ENCODE results near the gene NPY5R. TPM values are rescaled to one million over a fixed set of nuclear protein-coding genes. Genes with fewer than 3 reads are reported as not detected.

Gene NPY5R
- not detected for total RNA-seq

- peaks cover 16 to 44% of the 10 kb centered on the region in 2 donors for H3K27me3 Mint-ChIP-seq
These were observed at the start of gene NPY5R for GRCh38 chr4:163343604-163344146. TSS of gene NPY5R (plus strand) at chr4:163343892. CDS start at chr4:163350274, 6,382 bp downstream.

DNA sequence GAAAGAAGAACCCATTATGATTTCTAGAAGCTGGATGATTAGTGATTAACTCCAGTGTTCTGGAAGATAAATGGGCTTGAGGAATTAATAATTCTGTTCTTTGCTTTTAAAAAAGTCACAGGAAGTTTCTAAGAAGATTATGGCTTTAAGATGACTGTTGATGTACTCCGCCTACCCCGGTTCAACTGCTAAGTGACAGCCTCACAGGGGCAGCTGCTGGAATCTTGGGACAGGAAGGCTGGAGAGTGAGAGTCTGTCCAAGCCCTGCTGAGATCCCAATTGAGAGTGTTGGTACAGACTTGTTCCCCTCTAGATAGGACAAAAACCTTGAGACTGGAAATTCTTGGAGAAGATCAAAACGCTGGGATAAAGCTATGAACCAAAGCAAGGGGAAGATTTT, 48.6 kb upstream of the NPY5R start:
- Mint-ChIP-seq H3K4me3 (no peak overlapping the region), H3K27ac (no peak overlapping the region), H3K4me1 (ENCODE audit: low read depth in 2 of 2) (no peaks in the 10 kb centered on the region), H3K9me3 (no peaks in the 10 kb centered on the region), H3K36me3 (no peaks in the 10 kb centered on the region), H3K27me3 (no peaks in the 10 kb centered on the region)
- no peak for DNase-seq (ENCODE audit: low spot score)
- ATAC-seq = no peak

More at GRCh38 chr4:163343604-163344146, at the start of gene NPY5R:
- ATAC-seq (peak in 1 of 2 donors; percentile 27), DNase-seq (ENCODE audit: low spot score) (no peak)
- Mint-ChIP-seq H3K4me3 (no peak within 1 kb of the TSS), H3K27ac (no peak within 1 kb of the TSS), H3K4me1 (ENCODE audit: low read depth in 2 of 2) (no peaks in the 10 kb centered on the region), H3K36me3 (no peaks in the 10 kb centered on the region), H3K9me3 (peaks cover 2% of the 10 kb centered on the region)

GRCh38 chr4:163300445-163300844, 43.2 kb upstream of the NPY5R start:
- Mint-ChIP-seq H3K27me3 (no peaks in the 10 kb centered on the region), H3K27ac (no peak overlapping the region), H3K36me3 (no peaks in the 10 kb centered on the region), H3K4me1 (ENCODE audit: low read depth in 2 of 2) (no peaks in the 10 kb centered on the region), H3K4me3 (no peak overlapping the region), H3K9me3 (no peaks in the 10 kb centered on the region)
- no peak for DNase-seq (ENCODE audit: low spot score)
- ATAC-seq = no peak

DNA sequence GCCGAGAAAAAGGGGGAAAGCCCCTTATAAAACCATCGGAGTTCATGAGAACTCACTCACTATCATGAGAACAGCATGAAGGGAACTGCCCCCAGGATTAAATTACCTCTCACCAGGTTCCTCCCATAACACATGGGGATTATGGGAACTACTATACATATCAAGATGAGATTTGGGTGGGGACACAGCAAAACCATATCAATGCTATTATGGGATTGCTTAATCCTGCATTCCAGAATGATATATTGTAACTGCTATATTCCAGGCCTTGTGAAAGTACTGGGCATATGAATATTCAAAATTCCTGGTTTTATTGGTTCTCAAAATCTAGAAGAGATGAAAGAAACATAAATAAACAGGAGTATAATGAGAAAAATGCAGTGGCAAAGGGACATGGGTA, 40.6 kb upstream of the NPY5R start:
- DNase-seq (ENCODE audit: low spot score) (no peak), ATAC-seq (no peak)
- Mint-ChIP-seq H3K27ac (no peak overlapping the region), H3K4me3 (no peak overlapping the region), H3K9me3 (no peaks in the 10 kb centered on the region), H3K4me1 (ENCODE audit: low read depth in 2 of 2) (no peaks in the 10 kb centered on the region), H3K27me3 (no peaks in the 10 kb centered on the region), H3K36me3 (no peaks in the 10 kb centered on the region)

GRCh38 chr4:163309466-163309865, 34.2 kb upstream of the NPY5R start:
- Mint-ChIP-seq H3K4me1 (ENCODE audit: low read depth in 2 of 2) (no peaks in the 10 kb centered on the region), H3K27ac (no peak overlapping the region), H3K27me3 (no peaks in the 10 kb centered on the region), H3K36me3 (no peaks in the 10 kb centered on the region), H3K4me3 (no peak overlapping the region), H3K9me3 (no peaks in the 10 kb centered on the region)
- DNase-seq (ENCODE audit: low spot score) = no peak
- no peak for ATAC-seq

DNA sequence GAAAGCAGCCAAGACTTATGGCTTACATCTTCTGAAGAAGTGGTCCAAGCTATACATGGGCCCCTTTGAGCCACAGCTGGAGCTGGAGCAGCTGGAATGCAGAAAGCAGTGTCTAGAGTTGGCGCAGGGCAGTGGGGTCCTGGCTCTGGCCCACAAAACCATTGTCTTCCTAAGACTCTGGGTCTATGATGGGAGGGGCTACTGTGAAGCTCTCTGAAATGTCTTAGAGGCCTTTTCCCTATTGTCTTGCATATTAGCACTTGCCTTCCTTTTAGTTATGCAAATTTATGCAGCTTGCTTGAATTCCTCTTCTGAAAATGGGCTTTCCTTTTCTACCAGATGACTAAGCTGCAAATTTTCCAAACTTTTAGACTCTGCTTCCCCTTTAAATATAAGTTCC, 26.6 kb upstream of the NPY5R start:
- no peak overlapping the region for H3K27ac Mint-ChIP-seq
- peaks cover 7% of the 10 kb centered on the region for H3K36me3 Mint-ChIP-seq
- DNase-seq (ENCODE audit: low spot score) (no peak), ATAC-seq (no peak)
- peaks cover 18% of the 10 kb centered on the region for H3K9me3 Mint-ChIP-seq
- H3K4me1 Mint-ChIP-seq (ENCODE audit: low read depth in 2 of 2) = no peaks in the 10 kb centered on the region
- no peak overlapping the region for H3K4me3 Mint-ChIP-seq
- no peaks in the 10 kb centered on the region for H3K27me3 Mint-ChIP-seq

GRCh38 chr4:163330916-163331628, 12.6 kb upstream of the NPY5R start:
- Mint-ChIP-seq H3K9me3 (no peaks in the 10 kb centered on the region), H3K27me3 (peaks cover 36 to 38% of the 10 kb centered on the region in 2 donors), H3K4me3 (no peak overlapping the region), H3K36me3 (peaks cover 5% of the 10 kb centered on the region), H3K4me1 (ENCODE audit: low read depth in 2 of 2) (peaks cover 0 to 8% of the 10 kb centered on the region in 2 donors), H3K27ac (no peak overlapping the region)
- no peak for ATAC-seq
- no peak for DNase-seq (ENCODE audit: low spot score)

- DNase-seq (ENCODE audit: low spot score) = no peak
- Mint-ChIP-seq H3K4me1 (ENCODE audit: low read depth in 2 of 2) (peaks cover 0 to 8% of the 10 kb centered on the region in 2 donors), H3K4me3 (no peak overlapping the region), H3K36me3 (peaks cover 5% of the 10 kb centered on the region), H3K27ac (no peak overlapping the region), H3K27me3 (peaks cover 36 to 38% of the 10 kb centered on the region in 2 donors), H3K9me3 (no peaks in the 10 kb centered on the region)
- ATAC-seq = peak in 1 of 2 donors; percentile 45
These were observed 11.9 kb upstream of the NPY5R start for GRCh38 chr4:163331629-163332376.

DNA sequence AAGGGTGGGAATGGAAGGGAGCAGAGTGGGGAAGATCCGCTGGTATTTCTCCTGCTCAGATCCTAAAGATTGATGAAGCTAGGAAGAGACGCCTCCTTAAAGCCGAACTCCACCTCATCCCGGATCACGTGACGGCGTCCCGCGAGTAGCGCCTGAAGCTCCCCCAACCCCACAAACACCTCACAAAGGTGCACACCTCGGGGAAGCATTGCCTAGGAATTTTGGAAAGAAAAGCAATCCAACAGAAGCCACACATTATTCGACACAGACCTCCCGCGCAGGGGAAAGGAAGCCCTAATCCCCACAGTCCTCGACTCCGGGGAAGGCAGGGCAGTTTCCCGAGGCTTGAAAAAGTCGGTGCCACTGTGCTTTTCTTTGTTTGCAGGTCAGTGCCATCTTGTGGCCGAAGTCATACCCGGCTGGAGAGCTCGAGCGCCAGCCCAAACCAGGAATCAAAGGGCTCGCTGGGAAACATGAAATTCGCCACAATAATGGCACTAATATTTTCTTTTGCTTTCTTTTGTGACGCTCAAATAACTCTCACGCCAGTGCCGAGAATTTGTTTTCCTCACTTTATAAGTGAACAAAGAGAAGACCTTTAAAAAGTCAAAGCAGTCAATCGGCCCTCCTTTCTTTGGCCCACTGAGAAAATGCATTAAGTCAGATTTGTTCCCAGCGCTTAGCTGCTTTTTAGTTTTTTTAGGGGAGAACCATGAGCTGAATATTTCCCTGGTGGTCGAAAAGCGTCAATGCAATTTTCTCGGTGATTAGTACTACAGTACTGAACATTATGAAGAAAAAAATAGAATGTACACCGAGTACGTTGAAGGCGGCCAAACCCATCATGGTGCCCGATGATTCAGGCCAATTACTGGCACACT, 10.9 kb upstream of the NPY5R start, which contains the start of gene NPY1R:
Gene NPY1R, minus strand, starts transcription at position 71 of the 881 bp plus-strand sequence. CDS start 6,042 bp downstream, outside the sequence.
- H3K4me3 Mint-ChIP-seq = no peak within 1 kb of the TSS
- no peaks in the 10 kb centered on the region for H3K9me3 Mint-ChIP-seq
- ATAC-seq (no peak), DNase-seq (ENCODE audit: low spot score) (no peak)
- peaks cover 38 to 39% of the 10 kb centered on the region in 2 donors for H3K27me3 Mint-ChIP-seq
- no peak within 1 kb of the TSS for H3K27ac Mint-ChIP-seq
- peaks cover 5% of the 10 kb centered on the region for H3K36me3 Mint-ChIP-seq
- H3K4me1 Mint-ChIP-seq (ENCODE audit: low read depth in 2 of 2) = peaks cover 0 to 8% of the 10 kb centered on the region in 2 donors

GRCh38 chr4:163335384-163335783, 8.3 kb upstream of the NPY5R start:
- DNase-seq (ENCODE audit: low spot score) = no peak
- H3K9me3 Mint-ChIP-seq = peaks cover 5% of the 10 kb centered on the region
- peaks cover 0 to 8% of the 10 kb centered on the region in 2 donors for H3K4me1 Mint-ChIP-seq (ENCODE audit: low read depth in 2 of 2)
- peaks cover 34 to 46% of the 10 kb centered on the region in 2 donors for H3K27me3 Mint-ChIP-seq
- H3K27ac Mint-ChIP-seq = no peak overlapping the region
- H3K36me3 Mint-ChIP-seq = peaks cover 5% of the 10 kb centered on the region
- ATAC-seq = no peak
- H3K4me3 Mint-ChIP-seq = no peak overlapping the region

DNA sequence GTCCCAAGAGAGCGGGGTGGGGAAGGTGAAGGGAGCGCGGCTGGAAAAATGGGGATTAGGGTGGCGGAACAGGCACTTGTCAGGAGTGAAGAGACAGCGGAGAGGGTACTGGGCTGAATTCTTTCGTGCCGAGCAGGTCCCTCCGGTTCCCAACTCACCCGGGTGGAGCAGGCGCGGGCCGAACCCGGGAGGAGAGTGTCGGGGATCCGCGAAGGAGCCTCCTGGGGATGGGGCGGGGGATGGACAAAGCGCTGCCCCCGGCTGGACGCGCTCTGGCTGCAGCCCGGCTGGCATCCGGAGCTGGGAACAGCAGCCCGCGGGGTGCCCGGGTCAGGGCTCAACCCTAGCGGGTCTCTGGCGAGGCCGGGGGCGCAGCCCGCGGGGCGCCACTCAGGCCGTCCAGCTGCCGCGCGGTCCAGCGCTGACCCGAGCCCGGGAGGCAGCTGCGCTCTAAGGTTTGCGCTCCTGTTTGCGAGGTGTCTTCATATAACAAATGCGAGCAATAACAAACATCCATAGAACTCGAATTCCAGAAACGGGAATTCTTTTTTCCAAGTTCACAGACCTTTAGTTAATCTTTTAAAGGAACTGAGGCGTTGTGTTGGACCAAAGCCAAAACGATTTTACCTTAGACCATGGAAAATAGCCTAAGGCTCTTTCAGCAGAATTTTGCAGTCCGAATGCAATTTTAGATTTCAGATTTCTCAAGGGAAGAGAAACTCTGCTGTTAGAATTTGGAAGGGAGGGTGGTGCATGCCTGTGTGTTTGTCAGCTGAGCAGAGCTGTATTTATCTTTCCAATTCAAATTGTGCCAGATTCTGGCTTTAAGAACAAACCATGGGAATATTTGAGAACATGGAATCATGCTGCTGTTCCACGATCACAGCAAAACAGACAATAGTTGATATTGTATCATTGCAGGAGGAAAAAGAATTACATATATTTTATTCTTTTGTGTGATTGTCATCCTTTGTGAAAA, 744 bp downstream of the NPY5R start:
- H3K4me3 Mint-ChIP-seq = no peak overlapping the region
- H3K9me3 Mint-ChIP-seq = no peaks in the 10 kb centered on the region
- ATAC-seq = peak in 1 of 2 donors; percentile 27
- H3K27ac Mint-ChIP-seq = no peak overlapping the region
- no peak for DNase-seq (ENCODE audit: low spot score)
- H3K4me1 Mint-ChIP-seq (ENCODE audit: low read depth in 2 of 2) = no peaks in the 10 kb centered on the region
- H3K36me3 Mint-ChIP-seq = no peaks in the 10 kb centered on the region
- peaks cover 14 to 37% of the 10 kb centered on the region in 2 donors for H3K27me3 Mint-ChIP-seq

- ATAC-seq (no peak), DNase-seq (ENCODE audit: low spot score) (no peak)
These were observed 7.0 kb downstream of the NPY5R start for GRCh38 chr4:163350672-163351071.

More at GRCh38 chr4:163350672-163351071, 7.0 kb downstream of the NPY5R start:
- H3K9me3 Mint-ChIP-seq = peaks cover 2% of the 10 kb centered on the region
- H3K27ac Mint-ChIP-seq = no peak overlapping the region
- H3K36me3 Mint-ChIP-seq = no peaks in the 10 kb centered on the region
- no peaks in the 10 kb centered on the region for H3K4me1 Mint-ChIP-seq (ENCODE audit: low read depth in 2 of 2)
- no peak overlapping the region for H3K4me3 Mint-ChIP-seq
- peaks cover 5 to 6% of the 10 kb centered on the region in 2 donors for H3K27me3 Mint-ChIP-seq
